WI38 (cell line): Measurements from ENCODE around the gene ARHGEF3.

Experiments
- H3K4me3 ChIP-seq: 2 replicates; pipeline ENCODE4 v1.5.1; 2011; ENCODE audit warnings: low read depth, mild to moderate bottlenecking, control low read depth, low read length
- TF ChIP-seq, protein P1 (sequence below): IDR thresholded peaks from 2 replicates; pipeline ENCODE4 v1.5.1; 2012; ENCODE audit warnings: low read depth, mild to moderate bottlenecking, control low read depth, low read length

The ARHGEF3 gene

DNA sequence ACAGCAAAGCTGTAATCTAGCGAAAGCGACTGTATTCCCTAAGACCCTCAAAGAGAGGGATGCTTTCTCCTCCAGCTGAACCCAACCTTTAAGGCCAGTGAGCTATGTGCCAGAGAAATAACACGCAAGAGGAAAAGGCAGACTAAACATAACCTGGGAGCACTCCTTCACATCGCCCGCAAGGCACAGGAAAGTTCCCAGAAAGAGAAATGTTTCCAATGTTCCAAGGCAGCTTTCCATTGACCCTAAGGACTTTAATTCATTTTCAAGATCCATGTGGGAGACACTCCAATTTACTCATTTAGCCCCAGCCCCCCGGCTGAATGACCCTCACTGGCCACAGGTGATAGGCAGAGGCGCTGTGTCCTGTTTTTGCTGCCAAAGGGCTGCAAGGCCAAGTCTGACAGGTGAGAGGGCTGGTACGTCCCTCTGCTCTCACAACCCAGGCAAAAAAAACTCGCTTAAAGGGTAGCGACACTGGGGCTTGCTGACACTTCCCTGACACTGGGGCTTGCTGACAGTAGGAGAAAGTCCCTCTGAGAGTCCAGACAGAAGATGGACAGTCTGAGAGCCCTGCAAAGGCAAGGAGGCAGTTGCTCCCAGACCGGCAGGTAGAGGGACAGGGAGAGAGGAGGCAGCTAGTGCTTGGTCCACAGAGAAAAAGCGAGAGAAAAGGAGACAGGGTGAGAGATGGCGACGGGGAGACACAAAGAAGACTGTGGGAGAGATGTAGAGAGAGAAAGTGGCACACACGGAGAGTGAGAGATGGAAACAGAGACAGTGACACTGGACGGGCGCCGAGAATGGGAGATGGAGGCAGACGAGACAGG lies 702 bp downstream of the ARHGEF3 start:
- peak overlapping the region; percentile 58 for H3K4me3 ChIP-seq
- TF ChIP-seq, protein P1, sequence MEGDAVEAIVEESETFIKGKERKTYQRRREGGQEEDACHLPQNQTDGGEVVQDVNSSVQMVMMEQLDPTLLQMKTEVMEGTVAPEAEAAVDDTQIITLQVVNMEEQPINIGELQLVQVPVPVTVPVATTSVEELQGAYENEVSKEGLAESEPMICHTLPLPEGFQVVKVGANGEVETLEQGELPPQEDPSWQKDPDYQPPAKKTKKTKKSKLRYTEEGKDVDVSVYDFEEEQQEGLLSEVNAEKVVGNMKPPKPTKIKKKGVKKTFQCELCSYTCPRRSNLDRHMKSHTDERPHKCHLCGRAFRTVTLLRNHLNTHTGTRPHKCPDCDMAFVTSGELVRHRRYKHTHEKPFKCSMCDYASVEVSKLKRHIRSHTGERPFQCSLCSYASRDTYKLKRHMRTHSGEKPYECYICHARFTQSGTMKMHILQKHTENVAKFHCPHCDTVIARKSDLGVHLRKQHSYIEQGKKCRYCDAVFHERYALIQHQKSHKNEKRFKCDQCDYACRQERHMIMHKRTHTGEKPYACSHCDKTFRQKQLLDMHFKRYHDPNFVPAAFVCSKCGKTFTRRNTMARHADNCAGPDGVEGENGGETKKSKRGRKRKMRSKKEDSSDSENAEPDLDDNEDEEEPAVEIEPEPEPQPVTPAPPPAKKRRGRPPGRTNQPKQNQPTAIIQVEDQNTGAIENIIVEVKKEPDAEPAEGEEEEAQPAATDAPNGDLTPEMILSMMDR, result no peak

DNA sequence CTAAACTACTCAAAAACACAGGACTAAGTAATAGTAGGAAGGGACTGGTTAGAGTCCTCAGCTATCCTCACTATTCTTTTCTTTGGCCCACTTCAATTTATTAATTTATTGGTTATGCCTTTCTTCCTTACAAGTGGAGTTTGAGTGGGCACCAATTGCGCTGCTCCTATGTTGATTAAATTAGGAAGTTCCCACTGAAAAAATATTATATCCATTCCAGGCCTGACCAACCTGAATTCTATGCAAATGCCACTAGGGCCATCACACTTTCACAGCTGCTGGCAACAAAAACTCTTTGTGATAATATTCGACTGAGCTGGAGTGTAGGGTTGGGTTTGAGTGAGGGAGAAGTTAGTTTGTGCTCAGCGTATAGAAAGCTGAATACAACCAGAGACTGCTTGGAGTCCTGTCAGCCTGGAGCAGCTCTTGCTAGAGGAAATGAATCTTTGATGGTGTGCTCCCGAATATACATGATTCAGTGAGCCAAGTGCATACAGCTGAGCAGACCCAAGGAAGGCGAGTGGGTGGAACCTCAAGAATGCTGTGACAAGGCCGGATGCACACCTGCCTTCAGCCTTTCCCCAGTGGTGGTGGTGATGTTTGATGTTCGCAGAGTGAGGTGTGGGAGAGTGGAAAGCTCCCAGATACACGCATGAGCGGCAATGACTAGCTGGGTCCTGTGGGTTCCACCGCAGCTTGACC lies 1.5 kb downstream of the ARHGEF3 start:
- no peak overlapping the region for H3K4me3 ChIP-seq

DNA sequence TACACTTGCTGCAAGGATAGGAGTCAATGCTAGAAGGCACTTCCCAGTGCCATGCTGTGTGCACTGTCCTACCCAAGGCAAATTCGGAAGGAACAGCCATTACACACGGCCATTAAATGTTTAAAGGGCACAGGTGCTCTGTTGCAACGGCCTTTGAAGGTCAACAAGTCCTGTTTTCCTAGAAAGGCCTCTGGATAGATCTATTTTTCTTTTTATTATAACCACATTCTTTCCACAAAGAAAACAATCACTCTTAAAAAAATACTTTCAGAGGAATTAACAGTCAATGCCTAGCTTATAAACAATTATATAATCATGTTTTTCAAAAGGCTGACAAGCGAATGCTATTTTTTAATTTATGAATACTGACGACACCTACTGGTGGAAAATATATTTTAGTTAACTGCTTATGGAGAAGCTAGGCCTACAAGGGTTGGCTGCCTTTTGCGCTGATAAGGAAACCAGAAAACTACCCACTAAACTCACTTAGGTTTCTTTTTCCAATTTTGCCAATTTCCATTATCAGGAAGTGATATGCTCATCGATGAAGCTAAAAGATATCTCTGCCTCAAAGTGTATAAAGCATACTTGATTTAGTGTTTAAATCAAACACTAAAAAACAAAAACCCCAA lies 2.4 kb downstream of the ARHGEF3 start:
- no peak overlapping the region for H3K4me3 ChIP-seq
- TF ChIP-seq, protein P1, result peak; percentile 28

More for the DNA sequence above, 1.5 kb downstream of the ARHGEF3 start:
- TF ChIP-seq, protein P1, result no peak

DNA sequence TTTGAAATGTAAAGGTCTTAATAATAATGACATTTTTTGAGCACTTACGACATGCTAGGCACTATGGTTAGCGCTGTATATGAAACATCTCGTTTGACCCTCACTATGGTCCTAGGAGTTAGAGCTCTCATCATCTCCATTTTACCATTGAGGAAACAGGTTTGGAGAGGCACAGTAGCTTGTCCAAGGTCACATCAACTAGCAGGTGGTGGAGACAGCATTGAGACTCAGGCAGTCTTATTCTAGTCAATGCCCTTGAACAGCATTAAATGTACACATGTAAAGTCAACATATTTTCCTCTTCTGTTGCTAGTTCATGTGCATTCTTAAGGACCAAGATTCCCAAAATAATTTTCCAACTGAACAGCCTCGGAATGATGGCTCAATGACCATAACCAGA lies 4.8 kb downstream of the ARHGEF3 start:
- TF ChIP-seq, protein P1, result no peak
- H3K4me3 ChIP-seq, result no peak overlapping the region

DNA sequence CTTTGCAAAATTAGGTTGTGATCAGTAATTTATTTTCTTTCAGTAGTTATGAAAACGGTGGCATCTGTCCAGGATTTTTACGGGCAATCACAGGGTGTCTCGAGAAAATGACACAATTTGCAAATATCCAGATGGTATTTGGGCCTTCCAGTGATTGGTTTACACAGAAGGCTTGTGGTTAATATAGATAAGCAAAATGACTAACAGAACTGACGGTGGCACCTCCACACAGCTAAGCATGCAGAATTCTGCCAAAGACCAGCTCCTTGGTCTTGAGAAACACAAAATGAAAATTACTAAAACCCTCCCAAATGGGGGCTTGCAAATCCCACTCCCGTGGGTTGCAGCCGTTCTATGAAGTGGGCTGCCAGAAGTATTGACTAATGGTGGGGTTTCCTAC lies 5.5 kb downstream of the ARHGEF3 start:
- TF ChIP-seq, protein P1, result no peak
- no peak overlapping the region for H3K4me3 ChIP-seq

DNA sequence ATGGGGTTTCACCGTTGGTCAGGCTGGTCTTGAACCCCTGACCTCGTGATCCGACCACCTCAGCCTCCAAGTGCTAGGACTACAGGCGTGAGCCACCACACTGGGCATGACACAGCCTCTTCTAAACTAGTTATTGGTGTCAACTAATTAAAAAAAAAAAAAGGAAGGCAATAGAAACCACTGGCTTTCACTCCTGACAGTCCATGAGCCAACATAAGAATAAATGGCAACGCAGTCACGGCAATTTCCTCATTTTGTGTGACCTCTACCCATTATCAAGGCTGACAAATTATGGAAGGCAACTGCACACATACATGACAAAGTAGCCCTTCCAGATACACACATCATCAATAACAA lies 5.9 kb downstream of the ARHGEF3 start:
- H3K4me3 ChIP-seq, result no peak overlapping the region
- TF ChIP-seq, protein P1, result no peak
